Esophagus muscularis mucosa (tissue), 4 donors: ENCODE results near the gene OR10V1. TPM values are rescaled to one million over a fixed set of nuclear protein-coding genes. Genes with fewer than 3 reads are reported as not detected.
A peak's percentile ranks its signal among the peaks of the same experiment; 100 is the strongest.

Source experiments
- DNase-seq: peaks from one replicate; pipeline ENCODE4 v3.0.0-alpha.2; 2017; ENCODE audit errors: extremely low spot score
- H3K27ac ChIP-seq, 4 donors: fragments of 200-600 bp; sonication (generic); replicated peaks in 1 of 4; 1 replicate in 3 of 4; 2 replicates in 1 of 4; pipeline ENCODE4 v1.5.1; 2016 to 2019; ENCODE audit warnings: mild to moderate bottlenecking in 1 of 4
- H3K27me3 ChIP-seq, 4 donors: fragments of 200-600 bp; sonication (generic); one replicate each; pipeline versions ENCODE4 v1.5.1 to v1.6.0; 2016 to 2019
- H3K36me3 ChIP-seq, 4 donors: fragments of 200-600 bp; sonication (generic); one replicate each; pipeline ENCODE4 v1.5.1; 2016 to 2019
- H3K4me1 ChIP-seq, 4 donors: fragments of 200-600 bp; sonication (generic); one replicate each; pipeline ENCODE4 v1.5.1; 2016 to 2019
- H3K4me3 ChIP-seq, 4 donors: fragments of 200-600 bp; sonication (generic); 1 replicate in 2 of 4; 2 replicates in 2 of 4; pipeline ENCODE4 v1.5.1; 2016 to 2019; ENCODE audit warnings: mild to moderate bottlenecking in 4 of 4, moderate library complexity in 1 of 4
- H3K9me3 ChIP-seq, 4 donors: fragments of 200-600 bp; sonication (generic); 1 replicate in 3 of 4; 2 replicates in 1 of 4; pipeline ENCODE4 v1.5.1; 2016 to 2019
- EP300 ChIP-seq: sonication (generic); formaldehyde crosslinking; IDR thresholded peaks from one replicate; pipeline ENCODE4 v1.6.1; 2017; ENCODE audit warnings: antibody characterized with exemption
- POLR2AphosphoS5 ChIP-seq, 2 donors: sonication (generic); formaldehyde crosslinking; IDR thresholded peaks; one replicate each; pipeline ENCODE4 v1.6.1; 2017; ENCODE audit warnings: antibody characterized with exemption in 2 of 2
- WGBS: methylation state at CpG from one replicate; pipeline ENCODE4 v1.1.5; 2018; 5-methylcytosine and 5-hydroxymethylcytosine counted together
- intact Hi-C: fragments of 100-400 bp; cut with DNase I; formaldehyde crosslinking; loops from one replicate; pipeline ENCODE4 v1.15.1; 2023
- total RNA-seq, 4 donors: library from RNA; depleted of rRNA; stranded (reverse); fragments of >200 nt; gene quantifications; one replicate each; pipeline versions ENCODE4 v1.1.0 to v1.2.1, GENCODE V29; 2016
- TF ChIP-seq, protein P1 (sequence below), 3 experiments: fragments of 200-600 bp in 2 of 3; fragments of 450-650 bp in 1 of 3; sonication (generic) in 2 of 3; IDR thresholded peaks; one replicate each; pipeline ENCODE4 v1.5.1; 2017 to 2019; ENCODE audit warnings: antibody characterized with exemption in 3 of 3, mild to moderate bottlenecking in 2 of 3, moderate library complexity in 1 of 3

The OR10V1 gene
- total RNA-seq, 4 donors from 2014 or later = not detected

- TF ChIP-seq EP300 (no peak), POLR2AphosphoS5 (IDR thresholded peaks at IDR 0.05) (peak in 1 of 2 donors; percentile 52)
- TF ChIP-seq, protein P1, sequence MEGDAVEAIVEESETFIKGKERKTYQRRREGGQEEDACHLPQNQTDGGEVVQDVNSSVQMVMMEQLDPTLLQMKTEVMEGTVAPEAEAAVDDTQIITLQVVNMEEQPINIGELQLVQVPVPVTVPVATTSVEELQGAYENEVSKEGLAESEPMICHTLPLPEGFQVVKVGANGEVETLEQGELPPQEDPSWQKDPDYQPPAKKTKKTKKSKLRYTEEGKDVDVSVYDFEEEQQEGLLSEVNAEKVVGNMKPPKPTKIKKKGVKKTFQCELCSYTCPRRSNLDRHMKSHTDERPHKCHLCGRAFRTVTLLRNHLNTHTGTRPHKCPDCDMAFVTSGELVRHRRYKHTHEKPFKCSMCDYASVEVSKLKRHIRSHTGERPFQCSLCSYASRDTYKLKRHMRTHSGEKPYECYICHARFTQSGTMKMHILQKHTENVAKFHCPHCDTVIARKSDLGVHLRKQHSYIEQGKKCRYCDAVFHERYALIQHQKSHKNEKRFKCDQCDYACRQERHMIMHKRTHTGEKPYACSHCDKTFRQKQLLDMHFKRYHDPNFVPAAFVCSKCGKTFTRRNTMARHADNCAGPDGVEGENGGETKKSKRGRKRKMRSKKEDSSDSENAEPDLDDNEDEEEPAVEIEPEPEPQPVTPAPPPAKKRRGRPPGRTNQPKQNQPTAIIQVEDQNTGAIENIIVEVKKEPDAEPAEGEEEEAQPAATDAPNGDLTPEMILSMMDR (IDR thresholded peaks at IDR 0.05) = peak; percentile 55 to 75 (median 64)
- no peaks in the 10 kb centered on the region for H3K36me3 ChIP-seq
- intact Hi-C loops = no loop called here
- H3K4me3 ChIP-seq = no peak overlapping the region
- WGBS = 58% methylated on average over 1 of the region's 1 CpG
- no peak for DNase-seq
- no peaks in the 10 kb centered on the region for H3K27me3 ChIP-seq
- no peaks in the 10 kb centered on the region for H3K4me1 ChIP-seq
- H3K9me3 ChIP-seq = peaks cover 0 to 7% (median 0%) of the 10 kb centered on the region in 4 donors
- H3K27ac ChIP-seq = no peak overlapping the region
These were observed 33.1 kb downstream of the OR10V1 start for GRCh38 chr11:59680287-59681154.

GRCh38 chr11:59679347-59679746, 34.3 kb downstream of the OR10V1 start:
- no peaks in the 10 kb centered on the region for H3K27me3 ChIP-seq
- H3K4me3 ChIP-seq = no peak overlapping the region
- no peaks in the 10 kb centered on the region for H3K9me3 ChIP-seq
- TF ChIP-seq EP300 (no peak), POLR2AphosphoS5 (IDR thresholded peaks at IDR 0.05) (no peak)
- no peaks in the 10 kb centered on the region for H3K4me1 ChIP-seq
- H3K36me3 ChIP-seq = no peaks in the 10 kb centered on the region
- intact Hi-C loops = loop anchor here (5.0 kb wide), 1 partner anchor 132 kb away; no protein-coding TSS in a partner anchor
- DNase-seq = no peak
- no peak overlapping the region for H3K27ac ChIP-seq

DNA sequence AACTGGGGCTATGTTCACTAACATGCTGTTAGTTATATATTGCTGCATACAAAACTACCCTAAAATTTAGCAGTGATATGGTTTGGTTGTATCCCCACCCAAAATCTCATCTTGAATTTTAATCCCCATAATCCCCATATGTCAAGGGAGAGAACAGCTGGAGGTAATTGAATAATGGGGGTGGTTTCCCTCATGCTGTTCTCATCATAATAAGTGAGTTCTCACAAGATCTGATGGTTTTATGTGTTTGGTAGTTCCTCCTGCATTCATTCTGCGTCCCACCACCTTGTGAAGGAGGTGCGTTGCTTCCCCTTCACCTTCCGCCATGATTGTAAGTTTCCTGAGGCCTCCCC, 34.9 kb downstream of the OR10V1 start:
- intact Hi-C loops = loop anchor here (5.0 kb wide), 1 partner anchor 131 kb away; no protein-coding TSS in a partner anchor
- no peak overlapping the region for H3K27ac ChIP-seq
- 89% methylated on average over 3 of the region's 3 CpGs for WGBS
- TF ChIP-seq, protein P1 (IDR thresholded peaks at IDR 0.05) = no peak
- TF ChIP-seq POLR2AphosphoS5 (IDR thresholded peaks at IDR 0.05) = no peak
- no peak for TF ChIP-seq EP300
- H3K27me3 ChIP-seq = no peaks in the 10 kb centered on the region
- no peak overlapping the region for H3K4me3 ChIP-seq
- no peaks in the 10 kb centered on the region for H3K4me1 ChIP-seq
- DNase-seq = no peak
- no peaks in the 10 kb centered on the region for H3K36me3 ChIP-seq
- no peaks in the 10 kb centered on the region for H3K9me3 ChIP-seq

GRCh38 chr11:59678118-59678812, 35.4 kb downstream of the OR10V1 start:
- no peaks in the 10 kb centered on the region for H3K9me3 ChIP-seq
- no peaks in the 10 kb centered on the region for H3K36me3 ChIP-seq
- H3K4me3 ChIP-seq = no peak overlapping the region
- H3K27ac ChIP-seq = no peak overlapping the region
- H3K27me3 ChIP-seq = no peaks in the 10 kb centered on the region
- 84% methylated on average over 2 of the region's 2 CpGs for WGBS
- intact Hi-C loops = loop anchor here (5.0 kb wide), 1 partner anchor 131 kb away; no protein-coding TSS in a partner anchor
- H3K4me1 ChIP-seq = no peaks in the 10 kb centered on the region
- no peak for DNase-seq
- TF ChIP-seq EP300 (no peak), POLR2AphosphoS5 (IDR thresholded peaks at IDR 0.05) (no peak)
- TF ChIP-seq, protein P1 (IDR thresholded peaks at IDR 0.05) = no peak

DNA sequence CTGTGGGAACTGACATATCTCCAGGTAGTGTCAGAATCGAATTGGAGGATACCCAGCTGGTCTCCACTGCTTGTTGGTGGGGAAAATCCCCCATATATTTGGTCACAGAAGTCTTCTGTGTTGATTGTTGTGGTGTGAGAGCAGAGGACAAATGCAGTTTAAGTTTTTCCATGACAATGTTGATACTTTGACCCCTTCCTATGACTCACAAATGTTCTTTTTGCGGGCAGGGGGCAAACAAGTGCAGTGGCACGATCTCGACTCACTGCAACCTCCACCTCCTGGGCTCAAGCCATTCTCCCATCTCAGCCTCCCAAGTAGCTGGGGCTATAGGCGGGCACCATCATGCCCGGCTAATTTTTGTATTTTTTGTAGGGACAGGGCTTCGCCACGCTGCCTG, 37.4 kb downstream of the OR10V1 start:
- no peak for DNase-seq
- WGBS = 88% methylated on average over 8 of the region's 8 CpGs
- Histone ChIP-seq H3K27me3 (no peaks in the 10 kb centered on the region), H3K4me3 (no peak overlapping the region), H3K9me3 (no peaks in the 10 kb centered on the region), H3K4me1 (no peaks in the 10 kb centered on the region), H3K36me3 (no peaks in the 10 kb centered on the region), H3K27ac (no peak overlapping the region)
- intact Hi-C loops = loop anchor here (5.0 kb wide), 1 partner anchor 129 kb away; no protein-coding TSS in a partner anchor
- TF ChIP-seq, protein P1 (IDR thresholded peaks at IDR 0.05) = no peak
